ENCODE measurements around the gene CNST.

DNA sequence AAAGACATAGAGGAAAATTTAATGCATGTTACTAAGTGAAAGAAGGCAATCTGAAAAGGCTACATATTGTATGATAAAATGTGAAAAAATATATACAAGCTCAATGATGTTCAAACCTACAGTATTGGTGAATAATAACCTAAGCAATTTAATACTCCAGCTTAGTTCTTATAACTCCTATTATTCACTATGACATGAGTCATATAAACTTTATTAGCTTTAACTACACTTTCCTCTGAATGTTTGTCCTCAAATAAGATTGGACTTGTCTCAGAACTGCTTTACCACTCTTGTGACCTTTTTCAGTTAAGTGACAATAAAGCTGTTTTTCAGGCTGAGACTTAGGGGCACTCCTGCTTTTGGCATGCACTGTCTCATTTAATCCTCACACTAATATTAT is 50.9 kb downstream of the CNST start:
- TF ChIP-seq EZH2 (IDR thresholded peaks at IDR 0.05; ENCODE audit: borderline replicate concordance, low read depth, low read length, poor library complexity, severe bottlenecking): no peak
- TF ChIP-seq, protein P1, sequence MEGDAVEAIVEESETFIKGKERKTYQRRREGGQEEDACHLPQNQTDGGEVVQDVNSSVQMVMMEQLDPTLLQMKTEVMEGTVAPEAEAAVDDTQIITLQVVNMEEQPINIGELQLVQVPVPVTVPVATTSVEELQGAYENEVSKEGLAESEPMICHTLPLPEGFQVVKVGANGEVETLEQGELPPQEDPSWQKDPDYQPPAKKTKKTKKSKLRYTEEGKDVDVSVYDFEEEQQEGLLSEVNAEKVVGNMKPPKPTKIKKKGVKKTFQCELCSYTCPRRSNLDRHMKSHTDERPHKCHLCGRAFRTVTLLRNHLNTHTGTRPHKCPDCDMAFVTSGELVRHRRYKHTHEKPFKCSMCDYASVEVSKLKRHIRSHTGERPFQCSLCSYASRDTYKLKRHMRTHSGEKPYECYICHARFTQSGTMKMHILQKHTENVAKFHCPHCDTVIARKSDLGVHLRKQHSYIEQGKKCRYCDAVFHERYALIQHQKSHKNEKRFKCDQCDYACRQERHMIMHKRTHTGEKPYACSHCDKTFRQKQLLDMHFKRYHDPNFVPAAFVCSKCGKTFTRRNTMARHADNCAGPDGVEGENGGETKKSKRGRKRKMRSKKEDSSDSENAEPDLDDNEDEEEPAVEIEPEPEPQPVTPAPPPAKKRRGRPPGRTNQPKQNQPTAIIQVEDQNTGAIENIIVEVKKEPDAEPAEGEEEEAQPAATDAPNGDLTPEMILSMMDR (conservative IDR thresholded peaks at IDR 0.05; ENCODE audit: low read depth, low read length): no peak

Measured in A673 (cell line).